ENCODE data around the gene GNPNAT1. TPM values are rescaled to one million over a fixed set of nuclear protein-coding genes. Genes with fewer than 3 reads are reported as not detected.

GNPNAT1 gene
- total and polyA plus RNA-seq, 2 donors from 2014 or later: 13.8 to 22.2 TPM

GRCh38 chr14:52806115-52806514, 14.7 kb upstream of the GNPNAT1 start:
- no peak for DNase-seq
- Histone ChIP-seq H3K9ac (ENCODE audit: low read length in 3 of 3) (no peak overlapping the region), H3K4me3 (ENCODE audit: low read length in 3 of 3) (no peak overlapping the region), H3K4me1 (ENCODE audit: control insufficient read depth in 2 of 3, insufficient read depth in 2 of 3, low read depth in 1 of 3, low read length in 3 of 3) (no peaks in the 10 kb centered on the region), H3K27ac (ENCODE audit: low read depth in 2 of 2, low read length in 2 of 2) (no peak overlapping the region), H3K36me3 (ENCODE audit: control insufficient read depth in 2 of 3, insufficient read depth in 3 of 3, low read length in 3 of 3) (no peaks in the 10 kb centered on the region), H3K27me3 (ENCODE audit: control insufficient read depth, insufficient read depth, low read length) (no peaks in the 10 kb centered on the region), H3K9me3 (ENCODE audit: control insufficient read depth in 2 of 3, insufficient read depth in 1 of 3, low read length in 3 of 3) (no peaks in the 10 kb centered on the region)
- intact Hi-C loops (cut with DNase I): no loop called here
- TF ChIP-seq CTCF (IDR thresholded peaks at IDR 0.05; ENCODE audit: borderline replicate concordance, extremely low read depth, insufficient read depth): no peak
- FAIRE-seq: no peak

GRCh38 chr14:52802597-52802996, 11.2 kb upstream of the GNPNAT1 start:
- no peak overlapping the region for H3K9ac ChIP-seq (ENCODE audit: low read length in 3 of 3)
- FAIRE-seq (no peak), DNase-seq (no peak)
- no peak overlapping the region for H3K27ac ChIP-seq (ENCODE audit: low read depth in 2 of 2, low read length in 2 of 2)
- H3K27me3 ChIP-seq (ENCODE audit: control insufficient read depth, insufficient read depth, low read length): no peaks in the 10 kb centered on the region
- no peaks in the 10 kb centered on the region for H3K36me3 ChIP-seq (ENCODE audit: control insufficient read depth in 2 of 3, insufficient read depth in 3 of 3, low read length in 3 of 3)
- no peak for TF ChIP-seq CTCF (IDR thresholded peaks at IDR 0.05; ENCODE audit: borderline replicate concordance, extremely low read depth, insufficient read depth)
- H3K4me1 ChIP-seq (ENCODE audit: control insufficient read depth in 2 of 3, insufficient read depth in 2 of 3, low read depth in 1 of 3, low read length in 3 of 3): no peaks in the 10 kb centered on the region
- H3K9me3 ChIP-seq (ENCODE audit: control insufficient read depth in 2 of 3, insufficient read depth in 1 of 3, low read length in 3 of 3): no peaks in the 10 kb centered on the region
- no peak overlapping the region for H3K4me3 ChIP-seq (ENCODE audit: low read length in 3 of 3)
- intact Hi-C loops (cut with DNase I): no loop called here

- FAIRE-seq: no peak
- Histone ChIP-seq H3K4me3 (ENCODE audit: low read length in 3 of 3) (no peak overlapping the region), H3K9me3 (ENCODE audit: control insufficient read depth in 2 of 3, insufficient read depth in 1 of 3, low read length in 3 of 3) (no peaks in the 10 kb centered on the region), H3K27me3 (ENCODE audit: control insufficient read depth, insufficient read depth, low read length) (no peaks in the 10 kb centered on the region), H3K27ac (ENCODE audit: low read depth in 2 of 2, low read length in 2 of 2) (no peak overlapping the region), H3K9ac (ENCODE audit: low read length in 3 of 3) (no peak overlapping the region), H3K36me3 (ENCODE audit: control insufficient read depth in 2 of 3, insufficient read depth in 3 of 3, low read length in 3 of 3) (no peaks in the 10 kb centered on the region), H3K4me1 (ENCODE audit: control insufficient read depth in 2 of 3, insufficient read depth in 2 of 3, low read depth in 1 of 3, low read length in 3 of 3) (no peaks in the 10 kb centered on the region)
- peak in 2 of 5 donors; percentile 17 to 43 for DNase-seq
- no peak for TF ChIP-seq CTCF (IDR thresholded peaks at IDR 0.05; ENCODE audit: borderline replicate concordance, extremely low read depth, insufficient read depth)
- intact Hi-C loops (cut with DNase I): no loop called here
Measured at GRCh38 chr14:52801014-52801712, 9.8 kb upstream of the GNPNAT1 start.

DNA sequence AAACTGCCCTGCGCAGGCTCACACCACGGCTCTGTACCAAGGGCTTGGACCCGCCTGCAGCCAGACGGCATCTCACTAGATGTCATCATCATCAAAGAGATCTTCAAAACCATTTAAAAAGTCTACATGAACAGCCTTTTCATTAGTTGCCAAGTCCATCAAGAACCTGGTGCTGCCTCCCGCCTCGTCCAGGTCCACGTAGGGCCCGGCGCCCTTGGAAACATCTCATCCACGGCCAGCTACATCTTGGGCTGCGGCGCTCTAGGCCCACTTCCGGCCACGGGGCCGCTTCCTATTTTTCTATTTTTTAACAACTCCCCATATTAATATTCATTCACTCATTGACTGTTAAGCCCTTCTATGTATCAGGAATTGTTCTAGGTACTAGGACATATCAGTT, 7.4 kb upstream of the GNPNAT1 start:
- H3K36me3 ChIP-seq (ENCODE audit: control insufficient read depth in 2 of 3, insufficient read depth in 3 of 3, low read length in 3 of 3): no peaks in the 10 kb centered on the region
- FAIRE-seq (no peak), DNase-seq (no peak)
- no peak overlapping the region for H3K4me3 ChIP-seq (ENCODE audit: low read length in 3 of 3)
- H3K9me3 ChIP-seq (ENCODE audit: control insufficient read depth in 2 of 3, insufficient read depth in 1 of 3, low read length in 3 of 3): no peaks in the 10 kb centered on the region
- H3K27me3 ChIP-seq (ENCODE audit: control insufficient read depth, insufficient read depth, low read length): no peaks in the 10 kb centered on the region
- no peak for TF ChIP-seq CTCF (IDR thresholded peaks at IDR 0.05; ENCODE audit: borderline replicate concordance, extremely low read depth, insufficient read depth)
- intact Hi-C loops (cut with DNase I): no loop called here
- H3K9ac ChIP-seq (ENCODE audit: low read length in 3 of 3): no peak overlapping the region
- H3K27ac ChIP-seq (ENCODE audit: low read depth in 2 of 2, low read length in 2 of 2): no peak overlapping the region
- H3K4me1 ChIP-seq (ENCODE audit: control insufficient read depth in 2 of 3, insufficient read depth in 2 of 3, low read depth in 1 of 3, low read length in 3 of 3): no peaks in the 10 kb centered on the region

All from kidney (tissue), 14 donors.